Measurements from ENCODE around the gene ZC3H18. TPM values are rescaled to one million over a fixed set of nuclear protein-coding genes. Genes with fewer than 3 reads are reported as not detected.

Gene ZC3H18
- total RNA-seq, 1 experiment from 2014 or later, result 61.8 TPM

- POLR2A ChIA-PET, result interaction anchor here (0.6 kb wide), 1 partner anchor 31 kb away, joined by 3 read pairs; the partner anchor contains the start of gene ZC3H18
- CTCF ChIA-PET, result interaction anchor here (0.9 to 2.9 kb wide), 7 partner anchors 10 to 137 kb away, joined by 3 to 7 read pairs (median 4); no protein-coding TSS in a partner anchor
- Mint-ChIP-seq H3K4me3 (no peak overlapping the region), H3K9me3 (no peaks in the 10 kb centered on the region), H3K27ac (peak overlapping the region; percentile 72; the same call in 1 of the 2 replicates), H3K27me3 (ENCODE audit: low read depth) (no peaks in the 10 kb centered on the region), H3K4me1 (peaks cover 20% of the 10 kb centered on the region), H3K36me3 (peaks cover 45% of the 10 kb centered on the region)
- TF ChIP-seq ZNF121 (CRISPR knock-in tag; IDR thresholded peaks at IDR 0.05) (no peak), ZNF138 (CRISPR knock-in tag; conservative IDR thresholded peaks at IDR 0.05) (no peak)
- DNase-seq (ENCODE audit: low spot score), result no peak
- ATAC-seq, result no peak
Observed at GRCh38 chr16:88600539-88600896, 30.3 kb downstream of the ZC3H18 start.

GRCh38 chr16:88601313-88602036 is 31.3 kb downstream of the ZC3H18 start:
- ATAC-seq (no peak), DNase-seq (ENCODE audit: low spot score) (no peak)
- TF ChIP-seq FOXP1 (CRISPR knock-in tag; IDR thresholded peaks at IDR 0.05; ENCODE audit: borderline replicate concordance) (no peak), ATF3 (CRISPR knock-in tag; conservative IDR thresholded peaks at IDR 0.05) (no peak), NFYB (CRISPR knock-in tag; conservative IDR thresholded peaks at IDR 0.05; ENCODE audit: low read depth) (no peak), JAZF1 (CRISPR knock-in tag; IDR thresholded peaks at IDR 0.05) (no peak), CREB1 (CRISPR knock-in tag; IDR thresholded peaks at IDR 0.05) (no peak), ZNF396 (CRISPR knock-in tag; IDR thresholded peaks at IDR 0.05; ENCODE audit: borderline replicate concordance) (no peak), FOXK1 (CRISPR knock-in tag; IDR thresholded peaks at IDR 0.05) (no peak), NFATC4 (CRISPR knock-in tag; IDR thresholded peaks at IDR 0.05) (no peak)
- TF ChIP-seq, protein P1, sequence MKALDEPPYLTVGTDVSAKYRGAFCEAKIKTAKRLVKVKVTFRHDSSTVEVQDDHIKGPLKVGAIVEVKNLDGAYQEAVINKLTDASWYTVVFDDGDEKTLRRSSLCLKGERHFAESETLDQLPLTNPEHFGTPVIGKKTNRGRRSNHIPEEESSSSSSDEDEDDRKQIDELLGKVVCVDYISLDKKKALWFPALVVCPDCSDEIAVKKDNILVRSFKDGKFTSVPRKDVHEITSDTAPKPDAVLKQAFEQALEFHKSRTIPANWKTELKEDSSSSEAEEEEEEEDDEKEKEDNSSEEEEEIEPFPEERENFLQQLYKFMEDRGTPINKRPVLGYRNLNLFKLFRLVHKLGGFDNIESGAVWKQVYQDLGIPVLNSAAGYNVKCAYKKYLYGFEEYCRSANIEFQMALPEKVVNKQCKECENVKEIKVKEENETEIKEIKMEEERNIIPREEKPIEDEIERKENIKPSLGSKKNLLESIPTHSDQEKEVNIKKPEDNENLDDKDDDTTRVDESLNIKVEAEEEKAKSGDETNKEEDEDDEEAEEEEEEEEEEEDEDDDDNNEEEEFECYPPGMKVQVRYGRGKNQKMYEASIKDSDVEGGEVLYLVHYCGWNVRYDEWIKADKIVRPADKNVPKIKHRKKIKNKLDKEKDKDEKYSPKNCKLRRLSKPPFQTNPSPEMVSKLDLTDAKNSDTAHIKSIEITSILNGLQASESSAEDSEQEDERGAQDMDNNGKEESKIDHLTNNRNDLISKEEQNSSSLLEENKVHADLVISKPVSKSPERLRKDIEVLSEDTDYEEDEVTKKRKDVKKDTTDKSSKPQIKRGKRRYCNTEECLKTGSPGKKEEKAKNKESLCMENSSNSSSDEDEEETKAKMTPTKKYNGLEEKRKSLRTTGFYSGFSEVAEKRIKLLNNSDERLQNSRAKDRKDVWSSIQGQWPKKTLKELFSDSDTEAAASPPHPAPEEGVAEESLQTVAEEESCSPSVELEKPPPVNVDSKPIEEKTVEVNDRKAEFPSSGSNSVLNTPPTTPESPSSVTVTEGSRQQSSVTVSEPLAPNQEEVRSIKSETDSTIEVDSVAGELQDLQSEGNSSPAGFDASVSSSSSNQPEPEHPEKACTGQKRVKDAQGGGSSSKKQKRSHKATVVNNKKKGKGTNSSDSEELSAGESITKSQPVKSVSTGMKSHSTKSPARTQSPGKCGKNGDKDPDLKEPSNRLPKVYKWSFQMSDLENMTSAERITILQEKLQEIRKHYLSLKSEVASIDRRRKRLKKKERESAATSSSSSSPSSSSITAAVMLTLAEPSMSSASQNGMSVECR (CRISPR knock-in tag; IDR thresholded peaks at IDR 0.05; ENCODE audit: borderline replicate concordance), result no peak
- TF ChIP-seq, protein P2, sequence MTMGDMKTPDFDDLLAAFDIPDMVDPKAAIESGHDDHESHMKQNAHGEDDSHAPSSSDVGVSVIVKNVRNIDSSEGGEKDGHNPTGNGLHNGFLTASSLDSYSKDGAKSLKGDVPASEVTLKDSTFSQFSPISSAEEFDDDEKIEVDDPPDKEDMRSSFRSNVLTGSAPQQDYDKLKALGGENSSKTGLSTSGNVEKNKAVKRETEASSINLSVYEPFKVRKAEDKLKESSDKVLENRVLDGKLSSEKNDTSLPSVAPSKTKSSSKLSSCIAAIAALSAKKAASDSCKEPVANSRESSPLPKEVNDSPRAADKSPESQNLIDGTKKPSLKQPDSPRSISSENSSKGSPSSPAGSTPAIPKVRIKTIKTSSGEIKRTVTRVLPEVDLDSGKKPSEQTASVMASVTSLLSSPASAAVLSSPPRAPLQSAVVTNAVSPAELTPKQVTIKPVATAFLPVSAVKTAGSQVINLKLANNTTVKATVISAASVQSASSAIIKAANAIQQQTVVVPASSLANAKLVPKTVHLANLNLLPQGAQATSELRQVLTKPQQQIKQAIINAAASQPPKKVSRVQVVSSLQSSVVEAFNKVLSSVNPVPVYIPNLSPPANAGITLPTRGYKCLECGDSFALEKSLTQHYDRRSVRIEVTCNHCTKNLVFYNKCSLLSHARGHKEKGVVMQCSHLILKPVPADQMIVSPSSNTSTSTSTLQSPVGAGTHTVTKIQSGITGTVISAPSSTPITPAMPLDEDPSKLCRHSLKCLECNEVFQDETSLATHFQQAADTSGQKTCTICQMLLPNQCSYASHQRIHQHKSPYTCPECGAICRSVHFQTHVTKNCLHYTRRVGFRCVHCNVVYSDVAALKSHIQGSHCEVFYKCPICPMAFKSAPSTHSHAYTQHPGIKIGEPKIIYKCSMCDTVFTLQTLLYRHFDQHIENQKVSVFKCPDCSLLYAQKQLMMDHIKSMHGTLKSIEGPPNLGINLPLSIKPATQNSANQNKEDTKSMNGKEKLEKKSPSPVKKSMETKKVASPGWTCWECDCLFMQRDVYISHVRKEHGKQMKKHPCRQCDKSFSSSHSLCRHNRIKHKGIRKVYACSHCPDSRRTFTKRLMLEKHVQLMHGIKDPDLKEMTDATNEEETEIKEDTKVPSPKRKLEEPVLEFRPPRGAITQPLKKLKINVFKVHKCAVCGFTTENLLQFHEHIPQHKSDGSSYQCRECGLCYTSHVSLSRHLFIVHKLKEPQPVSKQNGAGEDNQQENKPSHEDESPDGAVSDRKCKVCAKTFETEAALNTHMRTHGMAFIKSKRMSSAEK (CRISPR knock-in tag; IDR thresholded peaks at IDR 0.05; ENCODE audit: borderline replicate concordance), result no peak
- Mint-ChIP-seq H3K27me3 (ENCODE audit: low read depth) (no peaks in the 10 kb centered on the region), H3K36me3 (peaks cover 50% of the 10 kb centered on the region), H3K4me3 (no peak overlapping the region), H3K4me1 (peaks cover 20% of the 10 kb centered on the region), H3K27ac (no peak overlapping the region), H3K9me3 (no peaks in the 10 kb centered on the region)
- ChIA-PET CTCF (interaction anchor here (0.9 to 2.9 kb wide), 4 partner anchors 9 to 35 kb away, joined by 3 to 7 read pairs (median 4); no protein-coding TSS in a partner anchor), POLR2A (no interaction called here)

GRCh38 chr16:88602091-88602490 is 31.9 kb downstream of the ZC3H18 start:
- no peak overlapping the region for H3K4me3 Mint-ChIP-seq
- no peaks in the 10 kb centered on the region for H3K9me3 Mint-ChIP-seq
- ChIA-PET POLR2A (no interaction called here), CTCF (interaction anchor here (1.2 to 2.9 kb wide), 4 partner anchors 8 to 136 kb away, joined by 4 to 7 read pairs (median 6); no protein-coding TSS in a partner anchor)
- no peak for TF ChIP-seq NR1H2 (CRISPR knock-in tag; IDR thresholded peaks at IDR 0.05)
- no peak for TF ChIP-seq RORB (CRISPR knock-in tag; IDR thresholded peaks at IDR 0.05)
- no peak for TF ChIP-seq NFE2L1 (CRISPR knock-in tag; IDR thresholded peaks at IDR 0.05)
- TF ChIP-seq ZNF121 (CRISPR knock-in tag; IDR thresholded peaks at IDR 0.05), result no peak
- TF ChIP-seq FOXK1 (CRISPR knock-in tag; IDR thresholded peaks at IDR 0.05), result no peak
- no peak for TF ChIP-seq NFYB (CRISPR knock-in tag; conservative IDR thresholded peaks at IDR 0.05; ENCODE audit: low read depth)
- no peak for TF ChIP-seq JAZF1 (CRISPR knock-in tag; IDR thresholded peaks at IDR 0.05)
- TF ChIP-seq SP1 (CRISPR knock-in tag; conservative IDR thresholded peaks at IDR 0.05), result no peak
- TF ChIP-seq NFATC4 (CRISPR knock-in tag; IDR thresholded peaks at IDR 0.05), result no peak
- no peak for TF ChIP-seq FOXJ3 (CRISPR knock-in tag; IDR thresholded peaks at IDR 0.05; ENCODE audit: borderline replicate concordance)
- no peak overlapping the region for H3K27ac Mint-ChIP-seq
- H3K4me1 Mint-ChIP-seq, result peaks cover 20% of the 10 kb centered on the region
- DNase-seq (ENCODE audit: low spot score) (no peak), ATAC-seq (no peak)
- peaks cover 54% of the 10 kb centered on the region for H3K36me3 Mint-ChIP-seq
- H3K27me3 Mint-ChIP-seq (ENCODE audit: low read depth), result no peaks in the 10 kb centered on the region

All from WTC11 (cell line).